Sigmoid colon (tissue), 4 donors: ENCODE results near the gene TRAPPC12.

Experiments used
- POLR2AphosphoS5 ChIP-seq, 4 donors: sonication (generic); formaldehyde crosslinking; IDR thresholded peaks; one replicate each; pipeline ENCODE4 v1.6.1; 2017; ENCODE audit warnings: antibody characterized with exemption in 4 of 4
- TF ChIP-seq, protein P1 (sequence below), 4 experiments: fragments of 450-650 bp in 3 of 4; fragments of 200-600 bp in 1 of 4; IDR thresholded peaks; one replicate each; pipeline ENCODE4 v1.5.1; 2016 to 2019; ENCODE audit warnings: antibody characterized with exemption in 4 of 4, mild to moderate bottlenecking in 3 of 4, moderate library complexity in 2 of 4

DNA sequence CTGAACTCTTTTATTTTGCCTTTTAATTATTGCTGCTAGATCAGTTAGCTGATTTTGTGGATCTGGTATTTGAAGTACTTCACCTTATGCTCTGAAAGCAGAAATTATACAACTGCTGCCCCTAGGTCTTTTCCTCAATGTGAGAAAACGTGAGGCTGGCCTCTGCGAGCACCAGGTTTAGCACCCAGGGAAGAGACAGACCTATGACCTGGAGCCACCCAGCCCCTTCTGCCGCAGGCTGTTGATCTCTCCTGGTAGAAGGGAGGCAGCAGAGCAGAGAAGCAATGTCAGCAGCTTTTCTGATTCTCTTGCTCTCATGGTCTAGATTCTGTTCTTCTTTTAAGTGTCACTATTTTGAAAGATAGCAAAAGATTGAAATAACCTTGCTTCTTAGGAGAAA lies 19.9 kb downstream of the TRAPPC12 start:
- no peak for TF ChIP-seq POLR2AphosphoS5 (IDR thresholded peaks at IDR 0.05)
- TF ChIP-seq, protein P1, sequence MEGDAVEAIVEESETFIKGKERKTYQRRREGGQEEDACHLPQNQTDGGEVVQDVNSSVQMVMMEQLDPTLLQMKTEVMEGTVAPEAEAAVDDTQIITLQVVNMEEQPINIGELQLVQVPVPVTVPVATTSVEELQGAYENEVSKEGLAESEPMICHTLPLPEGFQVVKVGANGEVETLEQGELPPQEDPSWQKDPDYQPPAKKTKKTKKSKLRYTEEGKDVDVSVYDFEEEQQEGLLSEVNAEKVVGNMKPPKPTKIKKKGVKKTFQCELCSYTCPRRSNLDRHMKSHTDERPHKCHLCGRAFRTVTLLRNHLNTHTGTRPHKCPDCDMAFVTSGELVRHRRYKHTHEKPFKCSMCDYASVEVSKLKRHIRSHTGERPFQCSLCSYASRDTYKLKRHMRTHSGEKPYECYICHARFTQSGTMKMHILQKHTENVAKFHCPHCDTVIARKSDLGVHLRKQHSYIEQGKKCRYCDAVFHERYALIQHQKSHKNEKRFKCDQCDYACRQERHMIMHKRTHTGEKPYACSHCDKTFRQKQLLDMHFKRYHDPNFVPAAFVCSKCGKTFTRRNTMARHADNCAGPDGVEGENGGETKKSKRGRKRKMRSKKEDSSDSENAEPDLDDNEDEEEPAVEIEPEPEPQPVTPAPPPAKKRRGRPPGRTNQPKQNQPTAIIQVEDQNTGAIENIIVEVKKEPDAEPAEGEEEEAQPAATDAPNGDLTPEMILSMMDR (IDR thresholded peaks at IDR 0.05), result no peak
